SK-N-SH (cell line): ENCODE measurements around the gene TEAD1. TPM values are rescaled to one million over a fixed set of nuclear protein-coding genes. Genes with fewer than 3 reads are reported as not detected.

Experiments
- CTCF ChIA-PET: fragments of 300-600, 350-600 bp; formaldehyde crosslinking; extraction: SDS; loops from one replicate; lab custom pipeline; 2021; lab: Yijun Ruan, JAX
- POLR2A ChIA-PET: fragments of 350-600 bp; sonication (Branson Sonifier 250); formaldehyde crosslinking; extraction: SDS; loops from one replicate; lab custom pipeline; 2020; ENCODE audit warnings: antibody characterized with exemption, inconsistent platforms; lab: Yijun Ruan, JAX
- DNase-seq: peaks from one replicate; pipeline ENCODE4 v3.0.0; 2012
- H2AFZ ChIP-seq: fragments of 200-600 bp; sonication (generic); 2 replicates; pipeline ENCODE4 v1.8.1; 2016; ENCODE audit warnings: antibody characterized with exemption, mild to moderate bottlenecking, low read depth
- H3F3A ChIP-seq: fragments of 200-600 bp; sonication (generic); replicated peaks from 2 replicates; pipeline ENCODE3; 2016; ENCODE audit warnings: antibody characterized with exemption, mild to moderate bottlenecking; ENCODE audit not compliant: insufficient read depth
- H3K27ac ChIP-seq, 2 experiments: fragments of 200-500 bp in 1 of 2; fragments of 200-600 bp in 1 of 2; sonication (Bioruptor generic) in 1 of 2; sonication (generic), shearing (Covaris generic) in 1 of 2; 2 replicates each; pipeline versions ENCODE4 v1.5.1 to v1.6.1; 2014 to 2016; ENCODE audit warnings: low read depth in 2 of 2, inconsistent platforms in 1 of 2, low read length in 1 of 2, mild to moderate bottlenecking in 1 of 2, mixed read lengths in 1 of 2
- H3K27me3 ChIP-seq: fragments of 200-600 bp; sonication (generic), shearing (Covaris generic); 2 replicates; pipeline ENCODE4 v1.6.1; 2016; ENCODE audit warnings: mixed run types; ENCODE audit not compliant: insufficient read depth
- H3K36me3 ChIP-seq, 2 experiments: fragments of 200-500 bp in 1 of 2; fragments of 200-600 bp in 1 of 2; sonication (Bioruptor generic) in 1 of 2; sonication (generic) in 1 of 2; replicated peaks in 1 of 2; 2 replicates each; pipeline versions ENCODE3 to v1.5.1; 2014 to 2016; ENCODE audit warnings: low read length in 1 of 2, mild to moderate bottlenecking in 1 of 2; ENCODE audit not compliant: insufficient read depth in 2 of 2, control insufficient read depth in 1 of 2
- H3K4me1 ChIP-seq, 2 experiments: fragments of 200-500 bp in 1 of 2; fragments of 200-600 bp in 1 of 2; sonication (Bioruptor generic) in 1 of 2; sonication (generic), shearing (Covaris generic) in 1 of 2; 2 replicates each; pipeline versions ENCODE4 v1.5.1 to v1.6.1; 2014 to 2016; ENCODE audit warnings: low read depth in 1 of 2, low read length in 1 of 2, mixed run types in 1 of 2; ENCODE audit not compliant: insufficient read depth in 2 of 2, control insufficient read depth in 1 of 2
- H3K4me2 ChIP-seq: fragments of 200-600 bp; sonication (generic), shearing (Covaris generic); 2 replicates; pipeline ENCODE4 v1.6.1; 2017; ENCODE audit warnings: mixed run types
- H3K4me3 ChIP-seq, 2 experiments: fragments of 200-500 bp in 1 of 2; fragments of 200-600 bp in 1 of 2; sonication (Bioruptor generic) in 1 of 2; sonication (generic), shearing (Covaris generic) in 1 of 2; 2 replicates each; pipeline versions ENCODE4 v1.5.1 to v1.8.1; 2014 to 2016; ENCODE audit warnings: low read depth in 2 of 2, inconsistent platforms in 1 of 2, low read length in 1 of 2, mild to moderate bottlenecking in 1 of 2, mixed read lengths in 1 of 2, moderate library complexity in 1 of 2
- H3K79me2 ChIP-seq: fragments of 200-600 bp; sonication (generic); 2 replicates; pipeline ENCODE4 v1.8.1; 2017; ENCODE audit warnings: mild to moderate bottlenecking; ENCODE audit not compliant: insufficient read depth
- H3K9ac ChIP-seq: fragments of 200-600 bp; sonication (generic); 2 replicates; pipeline ENCODE4 v1.6.1; 2017; ENCODE audit warnings: mixed run types
- H3K9me2 ChIP-seq: fragments of 200-600 bp; sonication (generic); 2 replicates; pipeline ENCODE4 v1.6.1; 2017; ENCODE audit warnings: mixed run types
- H3K9me3 ChIP-seq: fragments of 200-600 bp; sonication (generic); 2 replicates; pipeline ENCODE4 v1.6.1; 2017; ENCODE audit warnings: mixed run types, mild to moderate bottlenecking, moderate library complexity
- H4K20me1 ChIP-seq: fragments of 200-600 bp; sonication (generic); 2 replicates; pipeline ENCODE4 v1.6.1; 2017; ENCODE audit warnings: mild to moderate bottlenecking, mixed run types; ENCODE audit not compliant: insufficient read depth
- EP300 ChIP-seq, 2 experiments: IDR thresholded peaks; 2 replicates each; pipeline versions ENCODE4 v1.4.0 to v1.6.1; 2012; ENCODE audit warnings: borderline replicate concordance in 1 of 2, low read depth in 1 of 2, low read length in 1 of 2
- EZH2phosphoT487 ChIP-seq: fragments of 200-600 bp; sonication (generic); IDR thresholded peaks from 2 replicates; pipeline ENCODE4 v1.6.1; 2017; ENCODE audit warnings: low read depth, mixed run types, mild to moderate bottlenecking, antibody characterized with exemption, moderate library complexity, borderline replicate concordance
- FOSL2 ChIP-seq: IDR thresholded peaks from 2 replicates; pipeline ENCODE4 v1.4.0; 2012; ENCODE audit warnings: low read depth, mild to moderate bottlenecking, moderate library complexity, borderline replicate concordance
- FOXM1 ChIP-seq: IDR thresholded peaks from 2 replicates; pipeline ENCODE4 v1.4.0; 2012; ENCODE audit warnings: low read depth, mild to moderate bottlenecking
- GABPA ChIP-seq: IDR thresholded peaks from 2 replicates; pipeline ENCODE4 v1.4.0; 2012; ENCODE audit warnings: low read depth, mild to moderate bottlenecking
- MEF2A ChIP-seq: IDR thresholded peaks from 2 replicates; pipeline ENCODE4 v1.4.0; 2012; ENCODE audit warnings: low read depth, borderline replicate concordance
- NRF1 ChIP-seq: IDR thresholded peaks from 2 replicates; pipeline ENCODE4 v1.6.1; 2012; ENCODE audit warnings: low read depth, mild to moderate bottlenecking, low read length
- POLR2AphosphoS5 ChIP-seq: IDR thresholded peaks from 2 replicates; pipeline ENCODE4 v1.6.1; 2012; ENCODE audit warnings: low read depth, low read length
- RCOR1 ChIP-seq: fragments of 150-350 bp; IDR thresholded peaks from 2 replicates; pipeline ENCODE4 v1.6.1; 2017; ENCODE audit warnings: antibody characterized with exemption, low read length
- RXRA ChIP-seq: IDR thresholded peaks from 2 replicates; pipeline ENCODE4 v1.4.0; 2012; ENCODE audit warnings: low read depth, mild to moderate bottlenecking, borderline replicate concordance
- SIN3A ChIP-seq: IDR thresholded peaks from 2 replicates; pipeline ENCODE4 v1.6.1; 2012; ENCODE audit warnings: low read depth, mild to moderate bottlenecking, low read length, moderate library complexity, borderline replicate concordance
- TAF1 ChIP-seq: IDR thresholded peaks from 2 replicates; pipeline ENCODE4 v1.6.1; 2012; ENCODE audit warnings: low read depth, mild to moderate bottlenecking, low read length, moderate library complexity, borderline replicate concordance
- USF1 ChIP-seq: IDR thresholded peaks from 2 replicates; pipeline ENCODE4 v1.4.0; 2012; ENCODE audit warnings: low read depth, borderline replicate concordance
- YY1 ChIP-seq: IDR thresholded peaks from 2 replicates; pipeline ENCODE4 v1.4.0; 2012; ENCODE audit warnings: low read depth, mild to moderate bottlenecking
- WGBS: methylation state at CpG from one replicate; pipeline ENCODE4 v1.1.6; 2017; ENCODE audit warnings: low lambda C conversion rate; 5-methylcytosine and 5-hydroxymethylcytosine counted together
- polyA plus RNA-seq, 3 experiments: library from polyadenylated mRNA; depleted of rRNA; stranded (reverse); fragments of >200 nt; gene quantifications; 2 replicates each; pipeline ENCODE4 v1.2.3, GENCODE V29; 2012
- TF ChIP-seq, protein P1 (sequence below): fragments of 200-600 bp; sonication (generic); IDR thresholded peaks from 2 replicates; pipeline ENCODE4 v1.6.1; 2017; ENCODE audit warnings: antibody characterized with exemption, mild to moderate bottlenecking, moderate library complexity
- TF ChIP-seq, protein P2 (sequence below): IDR thresholded peaks from 2 replicates; pipeline ENCODE4 v1.6.1; 2012; ENCODE audit warnings: mild to moderate bottlenecking, low read depth, low read length, moderate library complexity
- TF ChIP-seq, protein P3 (sequence below): fragments of 150-350 bp; IDR thresholded peaks from 2 replicates; pipeline ENCODE4 v1.6.1; 2016; ENCODE audit warnings: mild to moderate bottlenecking, low read depth, low read length
- TF ChIP-seq, protein P4 (sequence below): IDR thresholded peaks from 2 replicates; pipeline ENCODE4 v1.4.0; 2012; ENCODE audit warnings: low read depth

The TEAD1 gene
- polyA plus RNA-seq, 1 of the 3 experiments (the other 2 are of a cell fraction), result 31.2 TPM

DNA sequence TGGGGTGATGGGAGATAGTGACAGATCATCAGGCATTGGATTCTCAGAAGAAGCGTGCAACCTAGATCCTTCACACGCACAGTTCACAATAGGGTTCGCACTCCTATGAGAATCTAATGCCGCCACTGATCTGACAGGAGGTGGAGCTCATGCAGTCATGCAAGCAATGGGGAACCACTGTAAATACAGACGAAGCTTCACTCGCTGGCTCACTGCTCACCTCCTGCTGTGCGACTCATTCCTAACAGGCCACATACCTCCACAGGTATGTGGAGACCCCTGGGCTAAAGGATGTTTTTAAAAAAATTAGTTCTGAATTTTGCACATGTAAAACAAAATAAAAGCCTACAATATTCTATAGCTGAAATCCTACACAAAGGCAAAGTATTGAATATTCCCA lies 20.5 kb upstream of the TEAD1 start:
- H3K27me3 ChIP-seq, result no peaks in the 10 kb centered on the region
- ChIA-PET POLR2A (no interaction called here), CTCF (no interaction called here)
- no peak overlapping the region for H3K4me3 ChIP-seq
- TF ChIP-seq POLR2AphosphoS5, result no peak
- TF ChIP-seq RXRA, result no peak
- no peak for TF ChIP-seq MEF2A
- no peak for TF ChIP-seq GABPA
- TF ChIP-seq NRF1, result no peak
- TF ChIP-seq TAF1, result no peak
- TF ChIP-seq EP300 (IDR thresholded peaks at IDR 0.05; ENCODE audit: borderline replicate concordance in 1 of 2, low read depth in 1 of 2, low read length in 1 of 2), result no peak
- TF ChIP-seq, protein P1, sequence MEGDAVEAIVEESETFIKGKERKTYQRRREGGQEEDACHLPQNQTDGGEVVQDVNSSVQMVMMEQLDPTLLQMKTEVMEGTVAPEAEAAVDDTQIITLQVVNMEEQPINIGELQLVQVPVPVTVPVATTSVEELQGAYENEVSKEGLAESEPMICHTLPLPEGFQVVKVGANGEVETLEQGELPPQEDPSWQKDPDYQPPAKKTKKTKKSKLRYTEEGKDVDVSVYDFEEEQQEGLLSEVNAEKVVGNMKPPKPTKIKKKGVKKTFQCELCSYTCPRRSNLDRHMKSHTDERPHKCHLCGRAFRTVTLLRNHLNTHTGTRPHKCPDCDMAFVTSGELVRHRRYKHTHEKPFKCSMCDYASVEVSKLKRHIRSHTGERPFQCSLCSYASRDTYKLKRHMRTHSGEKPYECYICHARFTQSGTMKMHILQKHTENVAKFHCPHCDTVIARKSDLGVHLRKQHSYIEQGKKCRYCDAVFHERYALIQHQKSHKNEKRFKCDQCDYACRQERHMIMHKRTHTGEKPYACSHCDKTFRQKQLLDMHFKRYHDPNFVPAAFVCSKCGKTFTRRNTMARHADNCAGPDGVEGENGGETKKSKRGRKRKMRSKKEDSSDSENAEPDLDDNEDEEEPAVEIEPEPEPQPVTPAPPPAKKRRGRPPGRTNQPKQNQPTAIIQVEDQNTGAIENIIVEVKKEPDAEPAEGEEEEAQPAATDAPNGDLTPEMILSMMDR, result no peak
- TF ChIP-seq RCOR1, result no peak
- no peak for TF ChIP-seq FOSL2
- TF ChIP-seq USF1, result no peak
- TF ChIP-seq, protein P2, sequence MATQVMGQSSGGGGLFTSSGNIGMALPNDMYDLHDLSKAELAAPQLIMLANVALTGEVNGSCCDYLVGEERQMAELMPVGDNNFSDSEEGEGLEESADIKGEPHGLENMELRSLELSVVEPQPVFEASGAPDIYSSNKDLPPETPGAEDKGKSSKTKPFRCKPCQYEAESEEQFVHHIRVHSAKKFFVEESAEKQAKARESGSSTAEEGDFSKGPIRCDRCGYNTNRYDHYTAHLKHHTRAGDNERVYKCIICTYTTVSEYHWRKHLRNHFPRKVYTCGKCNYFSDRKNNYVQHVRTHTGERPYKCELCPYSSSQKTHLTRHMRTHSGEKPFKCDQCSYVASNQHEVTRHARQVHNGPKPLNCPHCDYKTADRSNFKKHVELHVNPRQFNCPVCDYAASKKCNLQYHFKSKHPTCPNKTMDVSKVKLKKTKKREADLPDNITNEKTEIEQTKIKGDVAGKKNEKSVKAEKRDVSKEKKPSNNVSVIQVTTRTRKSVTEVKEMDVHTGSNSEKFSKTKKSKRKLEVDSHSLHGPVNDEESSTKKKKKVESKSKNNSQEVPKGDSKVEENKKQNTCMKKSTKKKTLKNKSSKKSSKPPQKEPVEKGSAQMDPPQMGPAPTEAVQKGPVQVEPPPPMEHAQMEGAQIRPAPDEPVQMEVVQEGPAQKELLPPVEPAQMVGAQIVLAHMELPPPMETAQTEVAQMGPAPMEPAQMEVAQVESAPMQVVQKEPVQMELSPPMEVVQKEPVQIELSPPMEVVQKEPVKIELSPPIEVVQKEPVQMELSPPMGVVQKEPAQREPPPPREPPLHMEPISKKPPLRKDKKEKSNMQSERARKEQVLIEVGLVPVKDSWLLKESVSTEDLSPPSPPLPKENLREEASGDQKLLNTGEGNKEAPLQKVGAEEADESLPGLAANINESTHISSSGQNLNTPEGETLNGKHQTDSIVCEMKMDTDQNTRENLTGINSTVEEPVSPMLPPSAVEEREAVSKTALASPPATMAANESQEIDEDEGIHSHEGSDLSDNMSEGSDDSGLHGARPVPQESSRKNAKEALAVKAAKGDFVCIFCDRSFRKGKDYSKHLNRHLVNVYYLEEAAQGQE, result no peak
- TF ChIP-seq SIN3A, result no peak
- TF ChIP-seq EZH2phosphoT487, result no peak
- no peak for TF ChIP-seq FOXM1
- TF ChIP-seq YY1, result no peak
- TF ChIP-seq, protein P3, sequence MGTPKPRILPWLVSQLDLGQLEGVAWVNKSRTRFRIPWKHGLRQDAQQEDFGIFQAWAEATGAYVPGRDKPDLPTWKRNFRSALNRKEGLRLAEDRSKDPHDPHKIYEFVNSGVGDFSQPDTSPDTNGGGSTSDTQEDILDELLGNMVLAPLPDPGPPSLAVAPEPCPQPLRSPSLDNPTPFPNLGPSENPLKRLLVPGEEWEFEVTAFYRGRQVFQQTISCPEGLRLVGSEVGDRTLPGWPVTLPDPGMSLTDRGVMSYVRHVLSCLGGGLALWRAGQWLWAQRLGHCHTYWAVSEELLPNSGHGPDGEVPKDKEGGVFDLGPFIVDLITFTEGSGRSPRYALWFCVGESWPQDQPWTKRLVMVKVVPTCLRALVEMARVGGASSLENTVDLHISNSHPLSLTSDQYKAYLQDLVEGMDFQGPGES, result no peak
- TF ChIP-seq, protein P4, sequence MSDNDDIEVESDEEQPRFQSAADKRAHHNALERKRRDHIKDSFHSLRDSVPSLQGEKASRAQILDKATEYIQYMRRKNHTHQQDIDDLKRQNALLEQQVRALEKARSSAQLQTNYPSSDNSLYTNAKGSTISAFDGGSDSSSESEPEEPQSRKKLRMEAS, result no peak
- H3F3A ChIP-seq, result peaks cover 2% of the 10 kb centered on the region
- H3K9me2 ChIP-seq, result no peaks in the 10 kb centered on the region
- no peak overlapping the region for H3K9ac ChIP-seq
- H2AFZ ChIP-seq, result no peak overlapping the region
- H3K79me2 ChIP-seq, result no peaks in the 10 kb centered on the region
- H3K36me3 ChIP-seq, result peaks cover 0 to 7% of the 10 kb centered on the region in 2 experiments
- no peak for DNase-seq
- peaks cover 13% of the 10 kb centered on the region for H3K9me3 ChIP-seq
- H3K4me2 ChIP-seq, result no peak overlapping the region
- H3K27ac ChIP-seq, result no peak overlapping the region
- H3K4me1 ChIP-seq, result no peaks in the 10 kb centered on the region
- no peaks in the 10 kb centered on the region for H4K20me1 ChIP-seq
- WGBS, result 98% methylated on average over 7 of the region's 7 CpGs
